Measurements from ENCODE around the gene MAGEA2B. TPM values are rescaled to one million over a fixed set of nuclear protein-coding genes. Genes with fewer than 3 reads are reported as not detected.
"Not testable (repeated sequence)": the region's sequence is repeated elsewhere in the genome, so short reads cannot be mapped to it uniquely, and the experiment has no call there.

The MAGEA2B gene
- total RNA-seq, 1 donor from 2014 or later, result not detected

DNA sequence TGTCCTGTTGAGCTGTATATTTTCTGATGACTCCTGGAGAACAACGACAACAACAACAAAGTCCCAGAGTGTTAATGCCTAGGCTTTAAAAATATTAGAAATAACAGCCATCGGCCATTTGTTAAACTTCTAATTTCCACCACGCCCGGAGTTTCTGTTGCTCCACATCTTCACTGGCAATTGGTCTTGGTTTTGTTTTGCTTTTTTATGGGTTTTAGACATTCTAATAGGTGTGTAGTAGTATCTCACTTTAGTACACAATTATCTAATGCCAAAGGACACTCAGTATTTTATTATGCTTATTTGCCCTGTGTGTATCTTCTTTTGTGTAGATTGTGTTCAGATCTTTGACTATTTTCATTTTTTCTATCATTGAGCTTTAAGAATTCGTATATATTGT lies 24.1 kb downstream of the MAGEA2B start:
- no peak for DNase-seq (ENCODE audit: low spot score, unreplicated experiment)
- Mint-ChIP-seq H3K4me3 (ENCODE audit: low read depth) (no peak overlapping the region), H3K27me3 (no peaks in the 10 kb centered on the region), H3K9me3 (ENCODE audit: low read depth) (peaks cover 13% of the 10 kb centered on the region), H3K27ac (no peak overlapping the region), H3K4me1 (ENCODE audit: low read depth) (no peaks in the 10 kb centered on the region), H3K36me3 (ENCODE audit: insufficient read depth) (no peaks in the 10 kb centered on the region)
- TF ChIP-seq, protein P1, sequence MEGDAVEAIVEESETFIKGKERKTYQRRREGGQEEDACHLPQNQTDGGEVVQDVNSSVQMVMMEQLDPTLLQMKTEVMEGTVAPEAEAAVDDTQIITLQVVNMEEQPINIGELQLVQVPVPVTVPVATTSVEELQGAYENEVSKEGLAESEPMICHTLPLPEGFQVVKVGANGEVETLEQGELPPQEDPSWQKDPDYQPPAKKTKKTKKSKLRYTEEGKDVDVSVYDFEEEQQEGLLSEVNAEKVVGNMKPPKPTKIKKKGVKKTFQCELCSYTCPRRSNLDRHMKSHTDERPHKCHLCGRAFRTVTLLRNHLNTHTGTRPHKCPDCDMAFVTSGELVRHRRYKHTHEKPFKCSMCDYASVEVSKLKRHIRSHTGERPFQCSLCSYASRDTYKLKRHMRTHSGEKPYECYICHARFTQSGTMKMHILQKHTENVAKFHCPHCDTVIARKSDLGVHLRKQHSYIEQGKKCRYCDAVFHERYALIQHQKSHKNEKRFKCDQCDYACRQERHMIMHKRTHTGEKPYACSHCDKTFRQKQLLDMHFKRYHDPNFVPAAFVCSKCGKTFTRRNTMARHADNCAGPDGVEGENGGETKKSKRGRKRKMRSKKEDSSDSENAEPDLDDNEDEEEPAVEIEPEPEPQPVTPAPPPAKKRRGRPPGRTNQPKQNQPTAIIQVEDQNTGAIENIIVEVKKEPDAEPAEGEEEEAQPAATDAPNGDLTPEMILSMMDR (IDR thresholded peaks at IDR 0.05; ENCODE audit: unreplicated experiment), result no peak

GRCh38 chrX:152753686-152754650 lies 39.5 kb downstream of the MAGEA2B start, which contains the start of gene MAGEA2:
MAGEA2 (minus strand) TSS chrX:152753842; CDS start chrX:152751363, 2,479 bp downstream.
- not testable (repeated sequence) for H3K9me3 Mint-ChIP-seq (ENCODE audit: low read depth); H3K4me3 Mint-ChIP-seq (ENCODE audit: low read depth); DNase-seq (ENCODE audit: low spot score, unreplicated experiment); H3K36me3 Mint-ChIP-seq (ENCODE audit: insufficient read depth); H3K27ac Mint-ChIP-seq; H3K27me3 Mint-ChIP-seq; H3K4me1 Mint-ChIP-seq (ENCODE audit: low read depth)

- H3K9me3 Mint-ChIP-seq (ENCODE audit: low read depth); DNase-seq (ENCODE audit: low spot score, unreplicated experiment); H3K4me3 Mint-ChIP-seq (ENCODE audit: low read depth); H3K4me1 Mint-ChIP-seq (ENCODE audit: low read depth); H3K36me3 Mint-ChIP-seq (ENCODE audit: insufficient read depth); H3K27ac Mint-ChIP-seq; H3K27me3 Mint-ChIP-seq: not testable (repeated sequence)
These were observed 40.4 kb downstream of the MAGEA2B start for GRCh38 chrX:152754871-152755270.

- H3K27ac Mint-ChIP-seq; H3K4me1 Mint-ChIP-seq (ENCODE audit: low read depth); H3K9me3 Mint-ChIP-seq (ENCODE audit: low read depth); H3K4me3 Mint-ChIP-seq (ENCODE audit: low read depth); DNase-seq (ENCODE audit: low spot score, unreplicated experiment); H3K27me3 Mint-ChIP-seq; H3K36me3 Mint-ChIP-seq (ENCODE audit: insufficient read depth): not testable (repeated sequence)
These were observed 44.5 kb downstream of the MAGEA2B start, which contains the start of gene CSAG3 for GRCh38 chrX:152758918-152759317. CSAG3 (plus strand) TSS chrX:152759218.

DNA sequence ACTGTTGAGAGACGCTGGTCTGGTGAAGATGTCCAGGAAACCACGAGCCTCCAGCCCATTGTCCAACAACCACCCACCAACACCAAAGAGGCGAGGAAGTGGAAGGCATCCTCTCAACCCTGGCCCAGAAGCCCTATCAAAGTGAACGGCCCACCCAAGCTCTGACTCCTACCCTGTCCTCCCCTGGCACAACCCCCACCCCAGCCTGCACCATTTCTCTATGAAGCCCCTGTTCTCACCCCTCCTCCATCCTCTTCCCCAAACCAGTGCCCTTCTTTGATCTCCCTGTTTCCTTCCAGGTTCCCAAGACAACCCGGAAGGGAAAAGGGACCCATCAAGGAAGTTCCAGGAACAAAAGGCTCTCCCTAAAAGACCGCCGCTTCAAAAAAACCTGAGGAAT lies 45.1 kb downstream of the MAGEA2B start:
- not testable (repeated sequence) for H3K4me3 Mint-ChIP-seq (ENCODE audit: low read depth); H3K9me3 Mint-ChIP-seq (ENCODE audit: low read depth); H3K36me3 Mint-ChIP-seq (ENCODE audit: insufficient read depth); H3K27ac Mint-ChIP-seq; DNase-seq (ENCODE audit: low spot score, unreplicated experiment); H3K27me3 Mint-ChIP-seq; H3K4me1 Mint-ChIP-seq (ENCODE audit: low read depth)

GRCh38 chrX:152761582-152761981 lies 47.2 kb downstream of the MAGEA2B start:
- not testable (repeated sequence) for DNase-seq (ENCODE audit: low spot score, unreplicated experiment); H3K27me3 Mint-ChIP-seq; H3K4me1 Mint-ChIP-seq (ENCODE audit: low read depth); H3K4me3 Mint-ChIP-seq (ENCODE audit: low read depth); H3K9me3 Mint-ChIP-seq (ENCODE audit: low read depth); H3K36me3 Mint-ChIP-seq (ENCODE audit: insufficient read depth); H3K27ac Mint-ChIP-seq

DNA sequence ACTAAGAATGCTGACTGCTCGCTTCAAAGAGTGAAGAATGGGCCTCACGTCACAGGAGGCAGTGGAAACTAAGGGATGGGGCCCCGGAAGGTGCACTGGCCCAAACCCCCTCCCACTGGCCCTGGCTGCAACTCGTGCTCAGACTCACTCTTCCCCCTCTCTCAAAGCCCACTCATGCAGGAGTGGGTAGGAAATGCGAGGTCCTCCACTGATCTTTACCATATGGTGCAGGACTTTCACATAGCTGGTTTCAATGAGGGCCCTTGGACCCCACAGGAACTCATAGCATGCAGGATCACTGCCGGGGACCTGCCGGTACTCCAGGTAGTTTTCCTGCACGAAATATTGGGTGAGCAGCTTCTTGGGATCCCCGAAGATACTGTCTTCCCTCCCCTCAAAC lies 52.1 kb downstream of the MAGEA2B start:
- H3K4me3 Mint-ChIP-seq (ENCODE audit: low read depth); H3K36me3 Mint-ChIP-seq (ENCODE audit: insufficient read depth); H3K4me1 Mint-ChIP-seq (ENCODE audit: low read depth); H3K9me3 Mint-ChIP-seq (ENCODE audit: low read depth); H3K27ac Mint-ChIP-seq; DNase-seq (ENCODE audit: low spot score, unreplicated experiment); H3K27me3 Mint-ChIP-seq: not testable (repeated sequence)

Other genes starting within 250 kb of the MAGEA2B start
- 0.10 and 0.18 TPM in 2 replicates for gene GABRQ, start 76.7 kb upstream of the MAGEA2B start, total RNA-seq
- gene MAGEA3, start 15.8 kb upstream of the MAGEA2B start, total RNA-seq, result not detected in 2 replicates
- gene CSAG2, start 5.4 kb upstream of the MAGEA2B start, total RNA-seq, result 0.38 TPM in 1 of 2 replicates, not detected in the other
- gene CSAG1, start 19.1 kb downstream of the MAGEA2B start, total RNA-seq, result not detected in 2 replicates
- not detected in 2 replicates for gene MAGEA12, start 19.1 kb downstream of the MAGEA2B start, total RNA-seq
- 0.22 TPM in 1 of 2 replicates, not detected in the other for gene MAGEA2, start 39.2 kb downstream of the MAGEA2B start, total RNA-seq
- not detected in 2 replicates for gene CSAG3, start 44.6 kb downstream of the MAGEA2B start, total RNA-seq
- not detected in 2 replicates for gene MAGEA6, start 55.1 kb downstream of the MAGEA2B start, total RNA-seq
- 53.1 and 58.2 TPM in 2 replicates for gene CETN2, start 116.1 kb downstream of the MAGEA2B start, total RNA-seq
- gene NSDHL, start 116.4 kb downstream of the MAGEA2B start, total RNA-seq, result 29.0 and 30.0 TPM in 2 replicates
- 10.1 and 12.3 TPM in 2 replicates for gene ZNF185, start 183.4 kb downstream of the MAGEA2B start, total RNA-seq